GM12878 (cell line): ENCODE measurements around the gene XPNPEP1.

Experiments
- CTCF ChIP-seq, 3 experiments: IDR thresholded peaks in 2 of 3; conservative IDR thresholded peaks in 1 of 3; 2 replicates each; pipeline ENCODE4 v1.5.1; 2011; ENCODE audit warnings: low read depth in 3 of 3, low read length in 3 of 3, mild to moderate bottlenecking in 3 of 3, control low read depth in 2 of 3, moderate library complexity in 2 of 3, inconsistent platforms in 1 of 3, mixed read lengths in 1 of 3; ENCODE audit not compliant: control insufficient read depth in 2 of 3, insufficient read depth in 1 of 3; ENCODE audit errors: extremely low read depth in 1 of 3
- EZH2 ChIP-seq: IDR thresholded peaks from 2 replicates; pipeline ENCODE4 v1.6.1; 2012; ENCODE audit warnings: low read depth, mild to moderate bottlenecking, control low read depth, inconsistent platforms, low read length, borderline replicate concordance; ENCODE audit not compliant: control insufficient read depth
- HSF1 ChIP-seq: fragments of 150-350 bp; IDR thresholded peaks from 2 replicates; pipeline ENCODE4 v1.6.1; 2014; ENCODE audit warnings: mild to moderate bottlenecking, low read depth, low read length

GRCh38 chr10:109929501-109930219 lies 6.3 kb upstream of the XPNPEP1 start:
- TF ChIP-seq CTCF (IDR thresholded peaks at IDR 0.05 in 2 of 3, conservative IDR thresholded peaks at IDR 0.05 in 1 of 3; ENCODE audit: control insufficient read depth in 2 of 3, extremely low read depth in 1 of 3, insufficient read depth in 1 of 3, low read depth in 3 of 3, low read length in 3 of 3), result no peak
- no peak for TF ChIP-seq HSF1
- no peak for TF ChIP-seq EZH2
